K562 (cell line): ENCODE data around the gene TBATA.

Source experiments
- CHD2 ChIP-seq: IDR thresholded peaks from 2 replicates; pipeline ENCODE4 v1.6.1; 2011; ENCODE audit warnings: low read depth, low read length
- SNIP1 ChIP-seq: fragments of 450-650 bp; IDR thresholded peaks from 2 replicates; pipeline ENCODE4 v1.7.1; 2017; ENCODE audit warnings: low read depth, mild to moderate bottlenecking
- SP1 ChIP-seq: sonication (generic); formaldehyde crosslinking; IDR thresholded peaks from 2 replicates; pipeline ENCODE4 v1.8.1; 2022; ENCODE audit warnings: mild to moderate bottlenecking, missing genetic modification reagents

DNA sequence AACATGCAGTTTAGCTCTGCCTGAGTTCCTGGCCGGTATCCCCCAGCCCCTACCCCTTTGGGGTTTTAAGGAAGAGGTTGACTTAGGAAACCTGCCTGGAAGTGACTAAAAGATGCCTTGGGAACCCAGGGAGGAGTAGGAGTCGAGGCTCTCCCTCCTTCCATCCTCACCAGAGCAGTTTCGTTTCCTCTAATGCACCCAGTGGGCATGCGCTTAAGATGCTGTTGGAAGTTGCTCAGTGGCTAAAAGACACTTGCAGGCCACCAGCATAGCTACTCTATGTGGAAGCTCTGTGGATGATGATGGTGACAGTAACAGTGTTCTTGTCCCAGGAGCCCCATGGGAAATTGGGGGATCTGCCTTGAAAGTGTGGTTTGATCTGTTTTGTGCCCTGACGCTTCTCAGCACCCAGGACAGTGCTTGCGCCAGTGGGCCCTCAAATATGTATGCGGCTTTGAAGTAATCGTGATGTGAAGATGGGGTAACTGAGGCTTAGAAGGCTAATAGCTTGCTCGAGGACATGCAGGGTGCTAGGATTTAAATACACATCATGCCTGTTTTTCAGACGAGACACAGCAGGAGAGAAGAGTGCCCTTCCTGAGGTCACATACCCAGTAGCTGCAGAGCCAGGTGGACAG lies 32.0 kb downstream of the TBATA start:
- TF ChIP-seq SP1 = no peak
- no peak for TF ChIP-seq SNIP1
- TF ChIP-seq CHD2 = no peak
